NT2/D1 (cell line): ENCODE results near the gene TBC1D4.

Experiments
- SUZ12 ChIP-seq: IDR thresholded peaks from 2 replicates; pipeline ENCODE4 v1.6.1; 2011; ENCODE audit not compliant: insufficient read length, insufficient read depth; ENCODE audit errors: extremely low read depth
- YY1 ChIP-seq: IDR thresholded peaks from 2 replicates; pipeline ENCODE4 v1.6.1; 2011; ENCODE audit not compliant: insufficient read length, insufficient read depth
- ZNF274 ChIP-seq: IDR thresholded peaks from 2 replicates; pipeline ENCODE4 v1.6.1; 2011; ENCODE audit warnings: mild to moderate bottlenecking, low read depth, low read length

DNA sequence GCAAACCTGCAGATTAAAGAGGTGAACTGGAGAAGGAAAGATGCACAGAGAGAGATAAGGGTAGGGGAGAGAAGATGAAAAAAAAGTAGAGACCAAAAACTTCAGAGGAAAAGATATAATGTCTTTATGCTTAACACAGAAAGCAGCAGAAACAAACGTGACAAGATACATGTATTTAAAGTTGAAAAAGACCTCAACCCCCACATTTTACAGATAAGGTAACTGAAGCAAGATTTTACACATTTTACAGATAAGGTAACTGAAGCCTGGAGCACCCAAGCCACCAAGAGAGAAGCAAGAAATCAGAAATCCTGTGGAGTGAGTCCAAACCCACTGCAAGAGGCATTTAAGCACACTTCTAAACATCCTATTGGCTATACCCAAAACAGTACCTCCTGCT, 185.3 kb downstream of the TBC1D4 start:
- TF ChIP-seq YY1 (no peak), SUZ12 (no peak), ZNF274 (no peak)
